HFFc6 (cell line): ENCODE data around the gene COL4A2. TPM values are rescaled to one million over a fixed set of nuclear protein-coding genes. Genes with fewer than 3 reads are reported as not detected.
"Not testable (repeated sequence)": the region's sequence is repeated elsewhere in the genome, so short reads cannot be mapped to it uniquely, and the experiment has no call there.

Source experiments
- DNase-seq: peaks from one replicate; pipeline ENCODE4 v3.0.0-alpha.2; 2018
- H3K27ac Mint-ChIP-seq: 2 replicates; pipeline ENCODE4 v1.8.0; 2020; ENCODE audit warnings: mild to moderate bottlenecking, mixed read lengths
- H3K27me3 Mint-ChIP-seq: 2 replicates; pipeline ENCODE4 v1.8.0; 2021; ENCODE audit warnings: mild to moderate bottlenecking, moderate library complexity, mixed read lengths; ENCODE audit not compliant: insufficient read depth
- H3K36me3 Mint-ChIP-seq: 2 replicates; pipeline ENCODE4 v1.8.0; 2021; ENCODE audit warnings: low read depth, mixed read lengths
- H3K4me1 Mint-ChIP-seq: 2 replicates; pipeline ENCODE4 v1.8.0; 2020; ENCODE audit warnings: low read depth, mixed read lengths
- H3K4me3 Mint-ChIP-seq: 2 replicates; pipeline ENCODE4 v1.8.0; 2020; ENCODE audit warnings: mild to moderate bottlenecking, moderate library complexity, mixed read lengths
- H3K9me3 Mint-ChIP-seq: 2 replicates; pipeline ENCODE4 v1.8.0; 2020; ENCODE audit warnings: mild to moderate bottlenecking, mixed read lengths
- total RNA-seq, 6 experiments: library from RNA; stranded (reverse); fragmentation: NEBNext Ultra II Directional; extraction: Animal tissue kit (Norgen Biotek cat#: 25700); gene quantifications; 2 replicates in 1 of 6; 3 replicates in 5 of 6; pipeline ENCODE4 v1.2.3, GENCODE V29; 2021
- TF ChIP-seq, protein P1 (sequence below): fragments of 200-600 bp; sonication (generic); IDR thresholded peaks from 2 replicates; pipeline ENCODE4 v1.5.0; 2021; ENCODE audit warnings: antibody characterized with exemption, mild to moderate bottlenecking

COL4A2 gene
- total RNA-seq, 6 experiments from 2014 or later = 202 to 327 (median 217) TPM

DNA sequence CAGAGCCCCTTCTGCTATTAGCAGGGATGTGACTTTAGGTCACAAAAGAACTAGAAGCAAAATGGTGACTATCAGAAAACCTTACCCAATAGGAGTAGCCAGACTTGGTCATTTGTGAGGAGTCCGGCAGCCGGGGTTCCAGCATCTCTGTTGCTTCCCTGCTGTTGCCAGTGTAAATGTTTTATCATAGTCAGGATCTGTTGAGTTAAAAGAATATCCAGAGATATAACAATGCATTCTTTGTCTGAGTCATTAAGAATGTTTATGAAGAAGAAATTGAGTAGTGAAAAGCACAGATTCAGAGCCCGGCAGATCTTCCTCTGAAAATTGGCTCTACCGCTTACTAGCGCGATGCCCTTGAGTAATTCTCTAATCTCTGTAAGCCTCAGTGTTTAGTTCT, 84.2 kb downstream of the COL4A2 start:
- DNase-seq = peak; percentile 55
- peaks cover 7% of the 10 kb centered on the region for H3K27me3 Mint-ChIP-seq
- H3K27ac Mint-ChIP-seq = peak overlapping the region; percentile 98
- H3K4me1 Mint-ChIP-seq = peaks cover 82% of the 10 kb centered on the region
- peak overlapping the region; percentile 54 for H3K4me3 Mint-ChIP-seq
- peaks cover 54% of the 10 kb centered on the region for H3K36me3 Mint-ChIP-seq
- H3K9me3 Mint-ChIP-seq = peaks cover 32% of the 10 kb centered on the region
- TF ChIP-seq, protein P1, sequence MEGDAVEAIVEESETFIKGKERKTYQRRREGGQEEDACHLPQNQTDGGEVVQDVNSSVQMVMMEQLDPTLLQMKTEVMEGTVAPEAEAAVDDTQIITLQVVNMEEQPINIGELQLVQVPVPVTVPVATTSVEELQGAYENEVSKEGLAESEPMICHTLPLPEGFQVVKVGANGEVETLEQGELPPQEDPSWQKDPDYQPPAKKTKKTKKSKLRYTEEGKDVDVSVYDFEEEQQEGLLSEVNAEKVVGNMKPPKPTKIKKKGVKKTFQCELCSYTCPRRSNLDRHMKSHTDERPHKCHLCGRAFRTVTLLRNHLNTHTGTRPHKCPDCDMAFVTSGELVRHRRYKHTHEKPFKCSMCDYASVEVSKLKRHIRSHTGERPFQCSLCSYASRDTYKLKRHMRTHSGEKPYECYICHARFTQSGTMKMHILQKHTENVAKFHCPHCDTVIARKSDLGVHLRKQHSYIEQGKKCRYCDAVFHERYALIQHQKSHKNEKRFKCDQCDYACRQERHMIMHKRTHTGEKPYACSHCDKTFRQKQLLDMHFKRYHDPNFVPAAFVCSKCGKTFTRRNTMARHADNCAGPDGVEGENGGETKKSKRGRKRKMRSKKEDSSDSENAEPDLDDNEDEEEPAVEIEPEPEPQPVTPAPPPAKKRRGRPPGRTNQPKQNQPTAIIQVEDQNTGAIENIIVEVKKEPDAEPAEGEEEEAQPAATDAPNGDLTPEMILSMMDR = no peak

DNA sequence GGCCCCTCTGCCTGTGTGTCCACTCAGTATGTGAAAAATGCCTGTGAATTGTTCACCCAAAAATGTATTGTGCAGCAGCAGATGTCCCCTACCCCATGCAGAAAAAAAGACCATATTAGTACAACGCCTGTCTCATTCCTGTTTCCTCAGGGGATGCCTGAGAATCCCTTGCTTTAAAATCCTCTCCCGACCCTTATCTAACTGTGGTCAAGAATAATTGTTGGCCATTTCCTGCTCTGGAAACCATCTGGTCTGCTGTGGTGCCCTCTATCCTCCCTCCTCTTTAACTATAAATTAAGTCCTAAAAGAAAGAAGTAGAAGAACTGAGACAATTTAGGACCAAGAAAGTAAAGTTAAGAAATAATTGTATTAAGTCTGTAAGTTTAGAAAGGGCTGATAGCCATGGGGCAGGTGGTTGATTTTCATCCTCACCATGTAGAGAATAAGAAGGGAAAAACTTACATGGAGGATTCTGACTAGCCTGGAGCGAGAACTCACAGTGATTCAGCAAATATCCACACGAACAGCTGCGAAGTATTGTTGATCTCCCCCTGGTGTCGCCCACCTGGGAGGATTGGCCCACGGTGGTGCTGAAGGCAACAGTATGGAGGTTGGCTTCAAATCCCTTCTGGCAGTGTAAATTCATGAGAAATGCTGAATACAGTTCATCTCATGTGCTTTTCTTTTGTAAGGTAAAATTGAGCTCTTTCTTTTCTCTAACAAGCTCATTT, 85.6 kb downstream of the COL4A2 start:
- TF ChIP-seq, protein P1 = no peak
- Mint-ChIP-seq H3K36me3 (peaks cover 55% of the 10 kb centered on the region), H3K4me3 (peak overlapping the region; percentile 41; the same call in 1 of the 2 replicates), H3K27me3 (peaks cover 7% of the 10 kb centered on the region), H3K4me1 (peaks cover 95% of the 10 kb centered on the region), H3K27ac (peak overlapping the region; percentile 98), H3K9me3 (peaks cover 32% of the 10 kb centered on the region)
- DNase-seq = no peak

DNA sequence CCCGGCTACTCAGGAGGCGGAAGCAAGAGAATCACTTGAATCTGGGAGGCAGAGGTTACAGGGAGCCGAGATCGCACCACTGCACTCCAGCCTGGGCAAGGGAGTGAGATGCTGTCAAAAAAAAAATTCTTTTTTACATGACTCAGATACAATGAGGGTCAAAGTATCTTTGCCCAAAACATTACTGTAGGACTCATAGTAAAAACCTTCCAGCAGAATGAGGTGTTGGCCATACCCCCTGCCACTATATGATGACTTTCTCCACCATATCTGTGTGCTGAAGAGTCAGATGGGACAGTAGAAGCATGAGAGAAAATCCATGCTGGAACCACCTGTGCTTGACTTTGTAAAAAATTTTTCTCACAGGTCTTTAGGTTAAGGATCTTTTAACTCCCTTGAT, 86.7 kb downstream of the COL4A2 start:
- peaks cover 7% of the 10 kb centered on the region for H3K27me3 Mint-ChIP-seq
- peak overlapping the region; percentile 94 for H3K27ac Mint-ChIP-seq
- peaks cover 32% of the 10 kb centered on the region for H3K9me3 Mint-ChIP-seq

GRCh38 chr13:110394371-110394841, 87.3 kb downstream of the COL4A2 start:
- H3K36me3 Mint-ChIP-seq = peaks cover 48% of the 10 kb centered on the region
- H3K27me3 Mint-ChIP-seq = peaks cover 7% of the 10 kb centered on the region
- TF ChIP-seq, protein P1 = no peak
- no peak for DNase-seq
- peak overlapping the region; percentile 47 for H3K4me3 Mint-ChIP-seq
- peaks cover 27% of the 10 kb centered on the region for H3K9me3 Mint-ChIP-seq
- H3K27ac Mint-ChIP-seq = peak overlapping the region; percentile 94
- peaks cover 95% of the 10 kb centered on the region for H3K4me1 Mint-ChIP-seq

More for the DNA sequence above, 86.7 kb downstream of the COL4A2 start:
- TF ChIP-seq, protein P1 = no peak
- DNase-seq = no peak
- H3K4me1 Mint-ChIP-seq = peaks cover 95% of the 10 kb centered on the region
- no peak overlapping the region for H3K4me3 Mint-ChIP-seq
- peaks cover 54% of the 10 kb centered on the region for H3K36me3 Mint-ChIP-seq

GRCh38 chr13:110395616-110396015, 88.5 kb downstream of the COL4A2 start:
- Mint-ChIP-seq H3K4me3 (peak overlapping the region; percentile 83; the same call in 1 of the 2 replicates), H3K4me1 (peaks cover 95% of the 10 kb centered on the region), H3K36me3 (peaks cover 44% of the 10 kb centered on the region), H3K27ac (peak overlapping the region; percentile 94), H3K9me3 (peaks cover 27% of the 10 kb centered on the region)
- not testable (repeated sequence) for H3K27me3 Mint-ChIP-seq, DNase-seq

GRCh38 chr13:110396476-110396875, 89.4 kb downstream of the COL4A2 start:
- peaks cover 20% of the 10 kb centered on the region for H3K9me3 Mint-ChIP-seq
- TF ChIP-seq, protein P1 = no peak
- H3K4me1 Mint-ChIP-seq = peaks cover 95% of the 10 kb centered on the region
- H3K4me3 Mint-ChIP-seq = peak overlapping the region; percentile 83
- peaks cover 6% of the 10 kb centered on the region for H3K27me3 Mint-ChIP-seq
- H3K27ac Mint-ChIP-seq = peak overlapping the region; percentile 94
- DNase-seq = no peak
- peaks cover 36% of the 10 kb centered on the region for H3K36me3 Mint-ChIP-seq
